ENCODE results near the gene SOBP. TPM values are rescaled to one million over a fixed set of nuclear protein-coding genes. Genes with fewer than 3 reads are reported as not detected.
A peak's percentile ranks its signal among the peaks of the same experiment; 100 is the strongest.

The SOBP gene
- total and polyA plus RNA-seq, 10 donors: 0.87 to 7.8 (median 4.9) TPM

DNA sequence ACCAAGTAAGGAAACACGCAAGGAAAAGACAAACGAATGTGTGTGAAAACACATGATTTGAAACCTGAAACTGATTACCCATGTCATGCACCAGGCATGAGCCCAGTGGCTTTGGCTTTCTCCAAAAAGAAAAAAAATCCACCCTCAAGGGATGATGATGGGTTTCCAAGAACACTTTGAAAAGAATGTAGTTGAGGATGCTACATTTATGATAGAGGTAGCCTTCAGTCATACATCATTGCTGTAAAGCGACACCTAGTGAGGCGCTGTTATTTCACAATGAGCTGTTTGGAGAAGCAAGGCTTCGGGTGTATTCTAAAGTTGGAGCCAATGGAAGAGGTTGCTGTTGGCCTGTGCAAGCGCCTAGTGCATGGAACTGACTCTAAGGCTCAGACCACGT is 209.3 kb downstream of the SOBP start:
- no peak for TF ChIP-seq POLR2A (IDR thresholded peaks at IDR 0.05)
- no peak for TF ChIP-seq POLR2AphosphoS5 (IDR thresholded peaks at IDR 0.05)
- TF ChIP-seq, protein P1, sequence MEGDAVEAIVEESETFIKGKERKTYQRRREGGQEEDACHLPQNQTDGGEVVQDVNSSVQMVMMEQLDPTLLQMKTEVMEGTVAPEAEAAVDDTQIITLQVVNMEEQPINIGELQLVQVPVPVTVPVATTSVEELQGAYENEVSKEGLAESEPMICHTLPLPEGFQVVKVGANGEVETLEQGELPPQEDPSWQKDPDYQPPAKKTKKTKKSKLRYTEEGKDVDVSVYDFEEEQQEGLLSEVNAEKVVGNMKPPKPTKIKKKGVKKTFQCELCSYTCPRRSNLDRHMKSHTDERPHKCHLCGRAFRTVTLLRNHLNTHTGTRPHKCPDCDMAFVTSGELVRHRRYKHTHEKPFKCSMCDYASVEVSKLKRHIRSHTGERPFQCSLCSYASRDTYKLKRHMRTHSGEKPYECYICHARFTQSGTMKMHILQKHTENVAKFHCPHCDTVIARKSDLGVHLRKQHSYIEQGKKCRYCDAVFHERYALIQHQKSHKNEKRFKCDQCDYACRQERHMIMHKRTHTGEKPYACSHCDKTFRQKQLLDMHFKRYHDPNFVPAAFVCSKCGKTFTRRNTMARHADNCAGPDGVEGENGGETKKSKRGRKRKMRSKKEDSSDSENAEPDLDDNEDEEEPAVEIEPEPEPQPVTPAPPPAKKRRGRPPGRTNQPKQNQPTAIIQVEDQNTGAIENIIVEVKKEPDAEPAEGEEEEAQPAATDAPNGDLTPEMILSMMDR (IDR thresholded peaks at IDR 0.05 in 8 of 11, conservative IDR thresholded peaks at IDR 0.05 in 3 of 11): no peak
- WGBS, 5 donors: 75 to 85% (median 83%) methylated on average over 7 of the region's 7 CpGs
- Histone ChIP-seq H3K4me3 (no peak overlapping the region), H3K4me1 (peaks cover 0 to 1% (median 0%) of the 10 kb centered on the region in 6 donors), H3K36me3 (no peaks in the 10 kb centered on the region), H3K9me3 (no peaks in the 10 kb centered on the region), H3K27ac (no peak overlapping the region), H3K27me3 (replicated peaks in 1 of 7) (peaks cover 0 to 4% (median 0%) of the 10 kb centered on the region in 7 donors)
- intact Hi-C loops (cut with DNase I; ENCODE audit: low total_unique reads): no loop called here
- DNase-seq: no peak

DNA sequence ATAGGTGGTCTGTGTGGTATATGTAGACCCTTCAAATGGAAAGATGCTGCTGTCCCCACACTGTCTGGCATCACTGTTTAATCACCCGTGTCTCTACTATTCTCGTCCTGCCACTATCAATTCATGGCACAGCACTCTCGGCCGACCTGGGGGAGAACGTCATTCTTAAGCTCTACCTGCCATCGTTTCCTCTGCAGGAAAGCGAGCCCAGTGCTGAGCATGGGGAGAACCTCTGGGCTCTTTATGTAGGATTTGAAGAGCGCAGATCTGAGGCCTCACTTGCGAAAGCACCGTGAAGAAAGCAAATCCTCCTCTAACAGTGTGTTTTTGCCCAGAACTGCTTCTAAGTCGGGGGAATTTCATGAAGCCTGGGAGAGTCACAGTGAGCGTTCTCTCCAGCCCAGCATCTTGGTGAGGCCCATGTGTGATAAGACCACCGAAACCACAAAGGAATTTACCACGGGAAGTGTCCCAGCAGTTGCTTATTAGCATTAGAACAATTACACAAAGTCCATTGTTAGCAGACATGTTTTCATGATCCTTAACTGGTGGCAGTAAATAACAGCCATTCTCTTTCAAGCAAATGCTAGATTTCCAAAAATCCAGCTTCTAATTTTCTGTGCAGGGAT is 209.9 kb downstream of the SOBP start:
- no peaks in the 10 kb centered on the region for H3K27me3 ChIP-seq (replicated peaks in 1 of 7)
- no peak for TF ChIP-seq POLR2A (IDR thresholded peaks at IDR 0.05)
- TF ChIP-seq, protein P1 (IDR thresholded peaks at IDR 0.05 in 8 of 11, conservative IDR thresholded peaks at IDR 0.05 in 3 of 11): no peak
- no peak for TF ChIP-seq POLR2AphosphoS5 (IDR thresholded peaks at IDR 0.05)
- no peak overlapping the region for H3K4me3 ChIP-seq
- intact Hi-C loops (cut with DNase I; ENCODE audit: low total_unique reads): no loop called here
- 45 to 72% (median 56%) methylated on average over 14 of the region's 14 CpGs for WGBS, 5 donors
- peaks cover 0 to 6% (median 4%) of the 10 kb centered on the region in 6 donors for H3K4me1 ChIP-seq
- H3K36me3 ChIP-seq: peaks cover 0 to 2% (median 0%) of the 10 kb centered on the region in 6 donors
- DNase-seq: no peak
- H3K27ac ChIP-seq: no peak overlapping the region
- H3K9me3 ChIP-seq: no peaks in the 10 kb centered on the region

DNA sequence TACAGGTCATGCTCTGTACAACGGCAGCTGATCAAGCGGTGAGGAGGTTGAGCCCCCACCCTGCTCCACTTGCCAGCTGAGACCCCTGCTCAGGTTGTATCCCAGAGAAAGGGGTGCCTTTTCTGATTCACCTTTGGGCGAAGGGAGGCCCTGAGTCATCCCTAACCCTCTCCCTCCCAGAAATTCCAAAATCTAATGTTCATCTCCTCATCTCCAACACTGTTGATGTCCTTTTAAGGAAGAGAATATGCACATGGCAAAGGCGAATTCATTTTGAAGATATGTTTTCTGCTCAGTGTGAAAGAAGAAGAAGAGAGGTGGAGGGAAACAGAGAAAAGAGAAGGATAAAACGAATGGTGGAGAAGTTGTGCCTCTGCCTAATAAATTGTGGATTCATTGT is 213.7 kb downstream of the SOBP start:
- 72 to 91% (median 87%) methylated on average over 5 of the region's 5 CpGs for WGBS, 5 donors
- DNase-seq: no peak
- Histone ChIP-seq H3K36me3 (peaks cover 0 to 30% (median 0%) of the 10 kb centered on the region in 6 donors), H3K4me3 (no peak overlapping the region), H3K4me1 (peaks cover 0 to 6% (median 5%) of the 10 kb centered on the region in 6 donors), H3K27ac (no peak overlapping the region), H3K27me3 (replicated peaks in 1 of 7) (peaks cover 0 to 5% (median 0%) of the 10 kb centered on the region in 7 donors), H3K9me3 (no peaks in the 10 kb centered on the region)
- intact Hi-C loops (cut with DNase I; ENCODE audit: low total_unique reads): no loop called here
- TF ChIP-seq POLR2AphosphoS5 (IDR thresholded peaks at IDR 0.05) (no peak), POLR2A (IDR thresholded peaks at IDR 0.05) (no peak)
- TF ChIP-seq, protein P1 (IDR thresholded peaks at IDR 0.05 in 8 of 11, conservative IDR thresholded peaks at IDR 0.05 in 3 of 11): no peak

DNA sequence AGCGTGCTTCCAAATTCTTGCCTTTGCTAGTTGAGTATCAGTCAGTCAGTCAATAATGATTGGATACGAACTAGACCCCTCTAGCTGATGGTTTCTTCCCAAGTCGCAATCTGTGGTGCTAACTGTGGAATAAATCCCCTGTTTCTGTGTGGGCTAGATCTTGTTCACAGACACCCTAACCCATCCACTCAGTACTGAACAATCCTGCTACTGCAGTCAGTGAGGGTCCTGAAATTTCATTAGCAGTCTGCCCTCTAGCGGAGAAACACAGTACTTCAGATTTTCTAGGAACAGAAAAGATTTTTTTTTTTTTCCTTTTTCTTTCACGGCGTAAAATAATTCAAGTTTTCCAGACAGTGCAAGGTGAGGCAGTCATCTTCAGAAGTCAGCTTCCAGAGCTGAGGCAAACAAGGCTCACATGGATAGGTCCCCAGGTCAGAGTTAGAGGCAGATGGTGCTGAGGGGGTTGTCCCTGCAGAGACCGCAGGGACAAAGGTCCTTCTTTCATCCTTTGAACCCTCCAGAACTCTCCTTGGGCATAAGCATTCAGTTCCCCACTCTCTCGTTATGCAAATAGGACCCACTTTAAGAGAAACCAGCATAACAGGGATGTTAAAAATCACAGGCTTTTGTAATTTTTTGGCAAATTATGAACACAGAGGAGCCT is 214.6 kb downstream of the SOBP start:
- intact Hi-C loops (cut with DNase I; ENCODE audit: low total_unique reads): no loop called here
- TF ChIP-seq POLR2AphosphoS5 (IDR thresholded peaks at IDR 0.05): no peak
- TF ChIP-seq, protein P1 (IDR thresholded peaks at IDR 0.05 in 8 of 11, conservative IDR thresholded peaks at IDR 0.05 in 3 of 11): peak; percentile 48 to 83 (median 75)
- Histone ChIP-seq H3K36me3 (peaks cover 0 to 30% (median 0%) of the 10 kb centered on the region in 6 donors), H3K4me1 (peaks cover 0 to 6% (median 5%) of the 10 kb centered on the region in 6 donors), H3K27ac (no peak overlapping the region), H3K27me3 (replicated peaks in 1 of 7) (peaks cover 0 to 5% (median 0%) of the 10 kb centered on the region in 7 donors), H3K9me3 (no peaks in the 10 kb centered on the region), H3K4me3 (no peak overlapping the region)
- no peak for DNase-seq
- 39 to 54% (median 42%) methylated on average over 8 of the region's 8 CpGs for WGBS, 5 donors
